Chondrocyte (in vitro differentiated cells): ENCODE results near the gene PALLD. TPM values are rescaled to one million over a fixed set of nuclear protein-coding genes. Genes with fewer than 3 reads are reported as not detected.
A peak's percentile ranks its signal among the peaks of the same experiment; 100 is the strongest.

Experiments used
- DNase-seq: peaks from one replicate; pipeline ENCODE4 v3.0.0; 2021; ENCODE audit warnings: mixed read lengths, low spot score
- H3K27ac Mint-ChIP-seq: one replicate; pipeline ENCODE4 v1.8.0; 2021; ENCODE audit warnings: mild to moderate bottlenecking, moderate library complexity, mixed read lengths; ENCODE audit not compliant: unreplicated experiment
- H3K27me3 Mint-ChIP-seq: 2 replicates; pipeline ENCODE4 v1.8.0; 2021; ENCODE audit warnings: low read depth, mixed read lengths
- H3K36me3 Mint-ChIP-seq: 2 replicates; pipeline ENCODE4 v1.8.0; 2021; ENCODE audit warnings: low read depth, mixed read lengths
- H3K4me1 Mint-ChIP-seq: 2 replicates; pipeline ENCODE4 v1.8.0; 2021; ENCODE audit warnings: low read depth, mild to moderate bottlenecking, mixed read lengths
- H3K4me3 Mint-ChIP-seq: one replicate; pipeline ENCODE4 v1.8.0; 2021; ENCODE audit warnings: mild to moderate bottlenecking, moderate library complexity, mixed read lengths; ENCODE audit not compliant: unreplicated experiment
- H3K9me3 Mint-ChIP-seq: 2 replicates; pipeline ENCODE4 v1.8.0; 2021; ENCODE audit warnings: low read depth, mixed read lengths
- CTCF ChIP-seq: fragments of 200-600 bp; sonication (generic); IDR thresholded peaks from 2 replicates; pipeline ENCODE4 v1.5.0; 2021; ENCODE audit warnings: antibody characterized with exemption, mild to moderate bottlenecking, moderate library complexity
- total RNA-seq: library from RNA; stranded (reverse); gene quantifications from 3 replicates; pipeline ENCODE4 v1.2.1, GENCODE V29; 2021

PALLD gene
- total RNA-seq, 1 donor from 2014 or later = 900 TPM

GRCh38 chr4:168755598-168756477 is 259.0 kb downstream of the PALLD start:
- peaks cover 91% of the 10 kb centered on the region for H3K4me1 Mint-ChIP-seq
- DNase-seq = no peak
- TF ChIP-seq CTCF = no peak
- H3K27me3 Mint-ChIP-seq = no peaks in the 10 kb centered on the region
- peak overlapping the region; percentile 98 for H3K27ac Mint-ChIP-seq
- H3K4me3 Mint-ChIP-seq = no peak overlapping the region
- H3K9me3 Mint-ChIP-seq = peaks cover 5% of the 10 kb centered on the region
- peaks cover 37% of the 10 kb centered on the region for H3K36me3 Mint-ChIP-seq

GRCh38 chr4:168757500-168757899 is 260.6 kb downstream of the PALLD start:
- H3K9me3 Mint-ChIP-seq = peaks cover 5% of the 10 kb centered on the region
- peaks cover 41% of the 10 kb centered on the region for H3K36me3 Mint-ChIP-seq
- peak overlapping the region; percentile 98 for H3K27ac Mint-ChIP-seq
- H3K4me3 Mint-ChIP-seq = no peak overlapping the region
- DNase-seq = no peak
- H3K27me3 Mint-ChIP-seq = no peaks in the 10 kb centered on the region
- TF ChIP-seq CTCF = no peak
- peaks cover 82% of the 10 kb centered on the region for H3K4me1 Mint-ChIP-seq

- peak overlapping the region; percentile 98 for H3K27ac Mint-ChIP-seq
- peaks cover 45% of the 10 kb centered on the region for H3K36me3 Mint-ChIP-seq
- peaks cover 80% of the 10 kb centered on the region for H3K4me1 Mint-ChIP-seq
- peak overlapping the region; percentile 2 for H3K4me3 Mint-ChIP-seq
- no peak for DNase-seq
- H3K27me3 Mint-ChIP-seq = no peaks in the 10 kb centered on the region
- no peak for TF ChIP-seq CTCF
- H3K9me3 Mint-ChIP-seq = peaks cover 5% of the 10 kb centered on the region
These were observed 261.6 kb downstream of the PALLD start for GRCh38 chr4:168758351-168758876.

- Mint-ChIP-seq H3K4me3 (no peak overlapping the region), H3K27me3 (no peaks in the 10 kb centered on the region), H3K36me3 (peaks cover 38% of the 10 kb centered on the region), H3K9me3 (peaks cover 4% of the 10 kb centered on the region), H3K4me1 (peaks cover 72% of the 10 kb centered on the region), H3K27ac (peak overlapping the region; percentile 64)
- TF ChIP-seq CTCF = no peak
- no peak for DNase-seq
These were observed 262.5 kb downstream of the PALLD start for GRCh38 chr4:168759321-168759720.

- no peak for TF ChIP-seq CTCF
- no peak for DNase-seq
- no peaks in the 10 kb centered on the region for H3K27me3 Mint-ChIP-seq
- peaks cover 72% of the 10 kb centered on the region for H3K4me1 Mint-ChIP-seq
- no peak overlapping the region for H3K4me3 Mint-ChIP-seq
- H3K27ac Mint-ChIP-seq = peak overlapping the region; percentile 93
- H3K36me3 Mint-ChIP-seq = peaks cover 40% of the 10 kb centered on the region
- H3K9me3 Mint-ChIP-seq = no peaks in the 10 kb centered on the region
These were observed 263.2 kb downstream of the PALLD start for GRCh38 chr4:168759959-168760527.
